GM21367 (cell line): ENCODE data around the gene TRIM40.

Source experiments
- ATAC-seq: cut with Tn5 transposase; IDR thresholded peaks from one replicate; pipeline ENCODE4 v1.9.1; 2021; ENCODE audit not compliant: unreplicated experiment

The TRIM40 gene

GRCh38 chr6:30194797-30195690, 59.1 kb downstream of the TRIM40 start:
- no peak for ATAC-seq

GRCh38 chr6:30195951-30196350, 60.0 kb downstream of the TRIM40 start:
- no peak for ATAC-seq

- no peak for ATAC-seq
Measured at GRCh38 chr6:30196376-30196775, 60.4 kb downstream of the TRIM40 start.
